ENCODE results near the gene FSTL1. TPM values are rescaled to one million over a fixed set of nuclear protein-coding genes. Genes with fewer than 3 reads are reported as not detected.

The FSTL1 gene
- total RNA-seq, 1 donor from 2014 or later = 383 TPM

- Mint-ChIP-seq H3K27me3 (no peaks in the 10 kb centered on the region), H3K4me1 (ENCODE audit: unreplicated experiment) (peaks cover 28% of the 10 kb centered on the region)
- no peak for DNase-seq (ENCODE audit: extremely low spot score, unreplicated experiment)
These were observed 842 bp downstream of the FSTL1 start for GRCh38 chr3:120449701-120450599.

GRCh38 chr3:120449251-120449650, 1.5 kb downstream of the FSTL1 start:
- no peaks in the 10 kb centered on the region for H3K27me3 Mint-ChIP-seq
- peaks cover 11% of the 10 kb centered on the region for H3K36me3 Mint-ChIP-seq
- peaks cover 4% of the 10 kb centered on the region for H3K9me3 Mint-ChIP-seq
- TF ChIP-seq, protein P1, sequence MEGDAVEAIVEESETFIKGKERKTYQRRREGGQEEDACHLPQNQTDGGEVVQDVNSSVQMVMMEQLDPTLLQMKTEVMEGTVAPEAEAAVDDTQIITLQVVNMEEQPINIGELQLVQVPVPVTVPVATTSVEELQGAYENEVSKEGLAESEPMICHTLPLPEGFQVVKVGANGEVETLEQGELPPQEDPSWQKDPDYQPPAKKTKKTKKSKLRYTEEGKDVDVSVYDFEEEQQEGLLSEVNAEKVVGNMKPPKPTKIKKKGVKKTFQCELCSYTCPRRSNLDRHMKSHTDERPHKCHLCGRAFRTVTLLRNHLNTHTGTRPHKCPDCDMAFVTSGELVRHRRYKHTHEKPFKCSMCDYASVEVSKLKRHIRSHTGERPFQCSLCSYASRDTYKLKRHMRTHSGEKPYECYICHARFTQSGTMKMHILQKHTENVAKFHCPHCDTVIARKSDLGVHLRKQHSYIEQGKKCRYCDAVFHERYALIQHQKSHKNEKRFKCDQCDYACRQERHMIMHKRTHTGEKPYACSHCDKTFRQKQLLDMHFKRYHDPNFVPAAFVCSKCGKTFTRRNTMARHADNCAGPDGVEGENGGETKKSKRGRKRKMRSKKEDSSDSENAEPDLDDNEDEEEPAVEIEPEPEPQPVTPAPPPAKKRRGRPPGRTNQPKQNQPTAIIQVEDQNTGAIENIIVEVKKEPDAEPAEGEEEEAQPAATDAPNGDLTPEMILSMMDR (conservative IDR thresholded peaks at IDR 0.05) = no peak
- H3K4me3 Mint-ChIP-seq = peak overlapping the region; percentile 91
- H3K27ac Mint-ChIP-seq = peak overlapping the region; percentile 89
- DNase-seq (ENCODE audit: extremely low spot score, unreplicated experiment) = no peak
- peaks cover 28% of the 10 kb centered on the region for H3K4me1 Mint-ChIP-seq (ENCODE audit: unreplicated experiment)

More at GRCh38 chr3:120449701-120450599, 842 bp downstream of the FSTL1 start:
- Mint-ChIP-seq H3K36me3 (peaks cover 8% of the 10 kb centered on the region), H3K4me3 (peak overlapping the region; percentile 91), H3K9me3 (peaks cover 4% of the 10 kb centered on the region), H3K27ac (peak overlapping the region; percentile 89)
- TF ChIP-seq, protein P1 (conservative IDR thresholded peaks at IDR 0.05) = no peak

DNA sequence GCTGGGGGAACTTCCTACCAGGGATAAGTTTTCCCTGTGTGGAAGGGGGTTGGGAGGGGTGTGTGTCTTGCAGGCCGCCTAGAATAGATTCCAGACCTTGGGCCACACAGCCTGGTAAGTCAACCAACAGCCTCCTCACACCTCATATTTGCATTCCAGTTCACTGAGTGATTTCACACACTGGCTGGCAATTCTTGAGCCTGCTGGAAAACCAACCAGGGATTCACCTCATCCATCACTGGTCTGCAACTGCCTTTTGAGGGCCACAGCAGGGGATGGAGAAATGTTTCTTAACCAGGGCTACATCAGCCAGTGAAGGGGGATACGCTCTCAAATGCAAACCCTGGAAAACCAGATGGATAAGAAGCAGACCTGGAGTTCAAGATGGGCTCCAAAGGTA, 2.0 kb downstream of the FSTL1 start:
- Mint-ChIP-seq H3K27ac (peak overlapping the region; percentile 0), H3K27me3 (no peaks in the 10 kb centered on the region), H3K36me3 (peaks cover 11% of the 10 kb centered on the region), H3K4me3 (peak overlapping the region; percentile 91), H3K4me1 (ENCODE audit: unreplicated experiment) (peaks cover 31% of the 10 kb centered on the region), H3K9me3 (peaks cover 1% of the 10 kb centered on the region)
- TF ChIP-seq, protein P1 (conservative IDR thresholded peaks at IDR 0.05) = no peak
- no peak for DNase-seq (ENCODE audit: extremely low spot score, unreplicated experiment)

GRCh38 chr3:120446891-120447668, 3.7 kb downstream of the FSTL1 start:
- Mint-ChIP-seq H3K27ac (peak overlapping the region; percentile 10), H3K4me3 (no peak overlapping the region), H3K36me3 (peaks cover 12% of the 10 kb centered on the region), H3K9me3 (no peaks in the 10 kb centered on the region), H3K4me1 (ENCODE audit: unreplicated experiment) (peaks cover 36% of the 10 kb centered on the region), H3K27me3 (no peaks in the 10 kb centered on the region)
- TF ChIP-seq, protein P1 (conservative IDR thresholded peaks at IDR 0.05) = no peak
- no peak for DNase-seq (ENCODE audit: extremely low spot score, unreplicated experiment)

GRCh38 chr3:120445654-120446053, 5.1 kb downstream of the FSTL1 start:
- Mint-ChIP-seq H3K9me3 (no peaks in the 10 kb centered on the region), H3K27me3 (no peaks in the 10 kb centered on the region), H3K36me3 (peaks cover 20% of the 10 kb centered on the region), H3K4me3 (no peak overlapping the region), H3K27ac (no peak overlapping the region), H3K4me1 (ENCODE audit: unreplicated experiment) (peaks cover 30% of the 10 kb centered on the region)
- no peak for DNase-seq (ENCODE audit: extremely low spot score, unreplicated experiment)
- TF ChIP-seq, protein P1 (conservative IDR thresholded peaks at IDR 0.05) = no peak
